ENCODE results near the gene ZNRF1. TPM values are rescaled to one million over a fixed set of nuclear protein-coding genes. Genes with fewer than 3 reads are reported as not detected.

Gene ZNRF1
- total RNA-seq, 1 experiment from 2014 or later, result 27.1 TPM

GRCh38 chr16:75130150-75130771 is 131.4 kb downstream of the ZNRF1 start:
- Mint-ChIP-seq H3K4me3 (ENCODE audit: low read depth, unreplicated experiment) (no peak overlapping the region), H3K27ac (ENCODE audit: unreplicated experiment) (no peak overlapping the region), H3K36me3 (ENCODE audit: insufficient read depth, unreplicated experiment) (peaks cover 1% of the 10 kb centered on the region), H3K4me1 (ENCODE audit: low read depth, unreplicated experiment) (peaks cover 23% of the 10 kb centered on the region), H3K27me3 (ENCODE audit: unreplicated experiment) (peaks cover 42% of the 10 kb centered on the region), H3K9me3 (ENCODE audit: low read depth, unreplicated experiment) (no peaks in the 10 kb centered on the region)
- TF ChIP-seq CTCF (IDR thresholded peaks at IDR 0.05; ENCODE audit: unreplicated experiment), result no peak
- DNase-seq, result no peak
- no TSS peak for BruUV-seq (replicated peaks)
- CTCF ChIA-PET, result interaction anchor here (0.6 to 1.0 kb wide), 3 partner anchors 132 to 553 kb away, joined by 3 to 4 read pairs (median 4); partner anchors contain the start of gene ZNRF1
- intact Hi-C loops (cut with micrococcal nuclease; ENCODE audit: unreplicated experiment), result no loop called here

- intact Hi-C loops (cut with micrococcal nuclease; ENCODE audit: unreplicated experiment), result no loop called here
- no peak for TF ChIP-seq CTCF (IDR thresholded peaks at IDR 0.05; ENCODE audit: unreplicated experiment)
- H3K36me3 Mint-ChIP-seq (ENCODE audit: insufficient read depth, unreplicated experiment), result peaks cover 4% of the 10 kb centered on the region
- CTCF ChIA-PET, result no interaction called here
- H3K4me3 Mint-ChIP-seq (ENCODE audit: low read depth, unreplicated experiment), result no peak overlapping the region
- H3K4me1 Mint-ChIP-seq (ENCODE audit: low read depth, unreplicated experiment), result peaks cover 23% of the 10 kb centered on the region
- peaks cover 51% of the 10 kb centered on the region for H3K27me3 Mint-ChIP-seq (ENCODE audit: unreplicated experiment)
- no peak for DNase-seq
- no peaks in the 10 kb centered on the region for H3K9me3 Mint-ChIP-seq (ENCODE audit: low read depth, unreplicated experiment)
- H3K27ac Mint-ChIP-seq (ENCODE audit: unreplicated experiment), result no peak overlapping the region
- no TSS peak for BruUV-seq (replicated peaks)
Measured at GRCh38 chr16:75131081-75131480, 132.3 kb downstream of the ZNRF1 start.

- TF ChIP-seq CTCF (IDR thresholded peaks at IDR 0.05; ENCODE audit: unreplicated experiment), result no peak
- Mint-ChIP-seq H3K36me3 (ENCODE audit: insufficient read depth, unreplicated experiment) (peaks cover 4% of the 10 kb centered on the region), H3K27me3 (ENCODE audit: unreplicated experiment) (peaks cover 22% of the 10 kb centered on the region), H3K9me3 (ENCODE audit: low read depth, unreplicated experiment) (no peaks in the 10 kb centered on the region), H3K4me3 (ENCODE audit: low read depth, unreplicated experiment) (no peak overlapping the region), H3K27ac (ENCODE audit: unreplicated experiment) (no peak overlapping the region), H3K4me1 (ENCODE audit: low read depth, unreplicated experiment) (no peaks in the 10 kb centered on the region)
- BruUV-seq (replicated peaks), result no TSS peak
- DNase-seq, result no peak
- CTCF ChIA-PET, result no interaction called here
- intact Hi-C loops (cut with micrococcal nuclease; ENCODE audit: unreplicated experiment), result no loop called here
Measured at GRCh38 chr16:75138233-75138632, 139.4 kb downstream of the ZNRF1 start.

DNA sequence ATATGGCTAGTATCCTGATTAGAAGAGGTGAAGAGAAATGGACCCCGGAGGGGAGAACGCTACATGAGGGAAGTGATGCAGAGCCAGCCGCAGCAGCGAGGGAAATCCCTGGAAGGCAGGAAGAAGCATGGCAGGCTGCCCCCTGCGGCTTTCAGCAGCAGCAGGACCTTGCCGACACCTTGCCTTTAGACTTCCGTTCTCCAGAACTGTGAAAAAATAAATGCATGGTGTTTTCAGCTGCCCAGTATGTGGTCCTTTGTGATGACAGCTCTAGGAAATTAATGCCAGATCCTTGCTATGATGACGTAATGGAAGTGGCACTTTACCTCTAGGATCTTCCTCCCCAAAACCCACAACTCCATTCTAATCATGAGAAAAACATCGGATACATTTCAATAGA is 139.8 kb downstream of the ZNRF1 start:
- CTCF ChIA-PET, result no interaction called here

More for the DNA sequence above, 139.8 kb downstream of the ZNRF1 start:
- TF ChIP-seq CTCF (IDR thresholded peaks at IDR 0.05; ENCODE audit: unreplicated experiment), result no peak
- intact Hi-C loops (cut with micrococcal nuclease; ENCODE audit: unreplicated experiment), result no loop called here
- Mint-ChIP-seq H3K27ac (ENCODE audit: unreplicated experiment) (no peak overlapping the region), H3K4me1 (ENCODE audit: low read depth, unreplicated experiment) (no peaks in the 10 kb centered on the region), H3K36me3 (ENCODE audit: insufficient read depth, unreplicated experiment) (peaks cover 4% of the 10 kb centered on the region), H3K4me3 (ENCODE audit: low read depth, unreplicated experiment) (no peak overlapping the region), H3K9me3 (ENCODE audit: low read depth, unreplicated experiment) (no peaks in the 10 kb centered on the region), H3K27me3 (ENCODE audit: unreplicated experiment) (peaks cover 22% of the 10 kb centered on the region)
- no TSS peak for BruUV-seq (replicated peaks)
- no peak for DNase-seq
